PFSK-1 (cell line): ENCODE data around the gene ZSCAN1.

Source experiments
- FOXP2 ChIP-seq: optimal IDR thresholded peaks from 2 replicates; pipeline ENCODE3; 2011; ENCODE audit warnings: borderline replicate concordance, control low read depth, inconsistent platforms; ENCODE audit not compliant: insufficient read depth; ENCODE audit errors: extremely low read length, extremely low read depth
- POLR2AphosphoS5 ChIP-seq: IDR thresholded peaks from 2 replicates; pipeline ENCODE4 v1.6.1; 2012; ENCODE audit warnings: low read depth, mild to moderate bottlenecking, control low read depth, low read length, moderate library complexity
- SIN3A ChIP-seq: IDR thresholded peaks from 2 replicates; pipeline ENCODE4 v1.6.1; 2012; ENCODE audit warnings: mild to moderate bottlenecking, low read length, moderate library complexity, borderline replicate concordance; ENCODE audit not compliant: insufficient read depth
- TAF1 ChIP-seq: IDR thresholded peaks from 2 replicates; pipeline ENCODE4 v1.6.1; 2012; ENCODE audit warnings: low read length, control low read depth, borderline replicate concordance; ENCODE audit not compliant: insufficient read depth
- TF ChIP-seq, protein P1 (sequence below), 2 experiments: IDR thresholded peaks; 2 replicates each; pipeline versions ENCODE4 v1.6.1 to v1.8.0; 2011 to 2012; ENCODE audit warnings: low read depth in 2 of 2, low read length in 2 of 2, control low read depth in 1 of 2, inconsistent platforms in 1 of 2, mild to moderate bottlenecking in 1 of 2, moderate library complexity in 1 of 2; ENCODE audit not compliant: insufficient read depth in 1 of 2

Gene ZSCAN1

DNA sequence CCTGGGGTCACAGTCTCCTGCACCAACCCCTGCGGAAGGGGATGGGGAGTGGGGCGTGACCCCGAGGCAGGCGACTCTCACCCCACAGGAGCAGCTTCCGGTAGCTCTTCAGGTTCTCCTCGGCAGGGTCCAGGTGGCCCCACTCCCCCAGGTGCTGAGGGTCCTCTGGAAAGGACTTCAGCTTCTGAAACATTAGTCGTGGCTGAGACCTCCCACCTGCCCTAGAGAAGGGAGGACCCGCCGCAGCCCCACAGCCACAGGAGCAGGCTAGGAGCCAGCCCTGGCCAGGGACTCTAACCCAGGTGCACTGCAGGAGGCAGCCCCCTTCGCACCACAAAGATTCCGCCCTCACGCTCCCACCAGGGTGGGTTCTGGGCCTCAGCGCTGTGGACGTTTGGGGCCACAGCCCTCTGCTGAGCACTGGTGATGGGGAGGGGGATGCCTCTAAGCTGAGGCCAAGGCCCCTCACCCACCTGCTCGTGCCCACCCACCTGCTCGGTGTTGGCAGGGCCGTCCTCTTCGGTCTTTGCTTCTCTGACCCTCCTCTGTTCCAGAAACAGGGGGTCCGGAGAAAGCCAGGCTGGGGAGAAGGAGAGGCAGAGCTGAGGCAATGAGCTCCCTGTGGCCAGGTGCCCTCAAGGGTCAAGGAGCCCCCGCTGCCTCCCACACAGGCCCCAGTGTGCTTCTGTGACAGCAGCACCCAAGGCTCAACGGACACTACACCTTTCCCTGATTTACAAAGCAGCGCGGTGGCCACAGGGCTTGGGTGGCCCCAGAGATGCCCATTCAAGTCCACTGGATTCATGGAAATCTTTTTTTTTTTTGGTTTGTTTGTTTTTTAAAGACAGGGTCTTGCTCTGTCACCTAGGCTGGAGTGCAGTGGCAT, 53.2 kb downstream of the ZSCAN1 start:
- TF ChIP-seq POLR2AphosphoS5 (no peak), SIN3A (no peak), FOXP2 (no peak), TAF1 (no peak)
- TF ChIP-seq, protein P1, sequence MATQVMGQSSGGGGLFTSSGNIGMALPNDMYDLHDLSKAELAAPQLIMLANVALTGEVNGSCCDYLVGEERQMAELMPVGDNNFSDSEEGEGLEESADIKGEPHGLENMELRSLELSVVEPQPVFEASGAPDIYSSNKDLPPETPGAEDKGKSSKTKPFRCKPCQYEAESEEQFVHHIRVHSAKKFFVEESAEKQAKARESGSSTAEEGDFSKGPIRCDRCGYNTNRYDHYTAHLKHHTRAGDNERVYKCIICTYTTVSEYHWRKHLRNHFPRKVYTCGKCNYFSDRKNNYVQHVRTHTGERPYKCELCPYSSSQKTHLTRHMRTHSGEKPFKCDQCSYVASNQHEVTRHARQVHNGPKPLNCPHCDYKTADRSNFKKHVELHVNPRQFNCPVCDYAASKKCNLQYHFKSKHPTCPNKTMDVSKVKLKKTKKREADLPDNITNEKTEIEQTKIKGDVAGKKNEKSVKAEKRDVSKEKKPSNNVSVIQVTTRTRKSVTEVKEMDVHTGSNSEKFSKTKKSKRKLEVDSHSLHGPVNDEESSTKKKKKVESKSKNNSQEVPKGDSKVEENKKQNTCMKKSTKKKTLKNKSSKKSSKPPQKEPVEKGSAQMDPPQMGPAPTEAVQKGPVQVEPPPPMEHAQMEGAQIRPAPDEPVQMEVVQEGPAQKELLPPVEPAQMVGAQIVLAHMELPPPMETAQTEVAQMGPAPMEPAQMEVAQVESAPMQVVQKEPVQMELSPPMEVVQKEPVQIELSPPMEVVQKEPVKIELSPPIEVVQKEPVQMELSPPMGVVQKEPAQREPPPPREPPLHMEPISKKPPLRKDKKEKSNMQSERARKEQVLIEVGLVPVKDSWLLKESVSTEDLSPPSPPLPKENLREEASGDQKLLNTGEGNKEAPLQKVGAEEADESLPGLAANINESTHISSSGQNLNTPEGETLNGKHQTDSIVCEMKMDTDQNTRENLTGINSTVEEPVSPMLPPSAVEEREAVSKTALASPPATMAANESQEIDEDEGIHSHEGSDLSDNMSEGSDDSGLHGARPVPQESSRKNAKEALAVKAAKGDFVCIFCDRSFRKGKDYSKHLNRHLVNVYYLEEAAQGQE (IDR thresholded peaks at IDR 0.05; ENCODE audit: insufficient read depth in 1 of 2, low read depth in 2 of 2, low read length in 2 of 2), result no peak

DNA sequence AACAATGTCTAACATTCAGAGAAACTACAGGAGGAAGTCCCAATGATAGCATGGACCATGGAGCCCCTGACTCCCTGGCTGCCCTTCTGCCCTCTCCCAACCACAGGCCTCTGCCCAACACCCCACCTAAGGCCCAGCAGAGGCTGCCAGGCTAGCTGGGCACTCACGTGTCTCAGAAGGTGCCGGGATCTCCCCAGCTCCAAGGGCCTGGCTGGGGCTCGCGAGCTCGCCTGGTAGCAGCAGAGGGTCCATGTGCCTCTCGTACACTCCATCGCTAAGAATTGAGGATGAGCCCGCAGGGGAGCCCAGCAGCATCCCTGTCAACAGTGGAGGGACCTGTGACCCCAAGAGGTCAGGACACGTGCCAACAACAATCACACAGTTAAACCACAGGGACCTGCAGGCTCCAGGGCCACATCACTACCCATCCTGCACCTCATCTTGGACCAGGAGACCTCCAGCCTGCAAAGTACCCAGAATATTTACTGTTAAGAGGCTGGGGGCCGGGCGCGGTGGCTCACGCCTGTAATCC, 54.8 kb downstream of the ZSCAN1 start:
- TF ChIP-seq POLR2AphosphoS5 (no peak), TAF1 (no peak), SIN3A (no peak), FOXP2 (no peak)
- TF ChIP-seq, protein P1 (IDR thresholded peaks at IDR 0.05; ENCODE audit: insufficient read depth in 1 of 2, low read depth in 2 of 2, low read length in 2 of 2), result no peak

DNA sequence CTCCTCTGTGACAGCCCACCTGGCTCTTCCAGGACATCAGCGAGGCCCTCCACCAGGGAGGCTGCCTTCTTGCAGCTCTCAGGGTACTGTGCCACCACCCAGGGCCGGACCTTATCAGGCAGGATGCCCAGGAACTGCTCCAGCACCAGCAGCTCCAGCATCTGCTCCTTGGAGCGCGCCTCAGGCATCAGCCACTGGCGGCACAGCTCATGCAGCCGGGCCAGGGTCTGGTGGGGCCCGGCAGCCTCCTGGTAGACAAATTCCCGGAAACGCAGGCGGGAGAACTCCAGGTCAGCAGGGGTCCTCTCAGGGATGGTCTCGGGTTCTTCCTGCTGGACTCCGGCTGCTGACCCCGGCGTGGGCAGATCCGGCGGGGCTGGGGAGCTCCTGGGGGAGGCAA, 56.0 kb downstream of the ZSCAN1 start:
- TF ChIP-seq POLR2AphosphoS5 (no peak), TAF1 (no peak)

DNA sequence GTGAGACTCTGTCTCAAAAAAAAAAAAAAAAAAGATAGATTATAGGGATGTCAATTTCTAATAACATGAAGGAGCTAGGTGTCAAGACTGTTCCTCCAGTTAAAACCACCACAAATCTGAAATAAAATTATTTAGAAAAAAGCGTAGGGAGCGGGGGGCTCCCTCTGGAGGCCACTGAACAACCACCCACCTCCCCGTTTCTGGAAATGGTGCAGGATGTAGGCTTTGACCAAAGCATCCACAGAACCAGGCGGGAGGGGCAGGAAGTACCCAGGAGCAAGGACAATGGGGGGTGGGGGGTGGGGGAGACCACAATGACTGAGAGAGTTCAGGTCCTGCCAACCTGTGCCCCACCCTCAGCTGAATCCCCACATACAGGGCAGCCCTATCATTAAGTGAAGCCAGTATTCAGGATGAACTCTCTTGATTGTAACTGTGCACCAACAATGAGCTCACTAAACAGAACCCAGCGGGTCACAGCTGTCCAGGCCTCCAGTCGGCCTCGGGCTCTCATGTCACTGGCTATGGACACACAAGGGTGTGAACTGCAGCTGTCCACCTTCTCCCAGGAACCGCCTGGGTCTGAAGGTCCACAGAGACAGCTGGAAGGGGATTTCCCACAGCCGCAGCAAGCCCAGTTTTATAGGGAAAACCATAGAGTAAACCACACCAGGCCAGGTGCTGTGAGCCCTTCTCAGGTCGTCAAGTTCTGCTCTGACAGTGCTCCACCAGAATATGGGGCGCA, 57.6 kb downstream of the ZSCAN1 start:
- TF ChIP-seq FOXP2, result no peak
- TF ChIP-seq POLR2AphosphoS5, result no peak
- TF ChIP-seq TAF1, result no peak
- no peak for TF ChIP-seq SIN3A
- TF ChIP-seq, protein P1 (IDR thresholded peaks at IDR 0.05; ENCODE audit: insufficient read depth in 1 of 2, low read depth in 2 of 2, low read length in 2 of 2), result no peak

DNA sequence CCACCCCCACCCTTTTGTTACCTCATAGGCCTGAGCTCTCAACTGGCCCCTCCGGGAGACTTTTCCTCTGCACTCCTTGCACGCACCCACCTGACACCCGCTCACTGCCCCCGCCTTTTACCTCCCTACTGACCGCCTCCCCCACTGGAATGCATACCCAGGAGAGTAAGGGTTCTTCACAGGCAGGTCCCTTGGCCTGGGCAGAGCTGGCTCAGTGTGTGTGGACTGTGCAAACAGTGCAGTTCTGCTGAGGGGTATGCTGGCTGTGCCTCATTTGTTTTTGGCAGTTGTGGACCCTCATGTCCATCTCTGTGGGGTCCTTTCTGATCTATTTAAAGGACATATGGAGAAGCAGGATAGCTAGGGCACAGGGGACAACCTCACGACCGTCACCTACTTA, 59.2 kb downstream of the ZSCAN1 start:
- TF ChIP-seq, protein P1 (IDR thresholded peaks at IDR 0.05; ENCODE audit: insufficient read depth in 1 of 2, low read depth in 2 of 2, low read length in 2 of 2), result no peak
- TF ChIP-seq POLR2AphosphoS5 (no peak), SIN3A (no peak)
